CD4-positive, alpha-beta T cell treated with Interleukin-21 for 1 hour (primary cell): Measurements from ENCODE around the gene COL5A1.
"Not testable (repeated sequence)": the region's sequence is repeated elsewhere in the genome, so short reads cannot be mapped to it uniquely, and the experiment has no call there.

ENCODE experiments used
- DNase-seq: peaks from one replicate; pipeline ENCODE4 v3.0.0-alpha.2; 2020

The COL5A1 gene

DNA sequence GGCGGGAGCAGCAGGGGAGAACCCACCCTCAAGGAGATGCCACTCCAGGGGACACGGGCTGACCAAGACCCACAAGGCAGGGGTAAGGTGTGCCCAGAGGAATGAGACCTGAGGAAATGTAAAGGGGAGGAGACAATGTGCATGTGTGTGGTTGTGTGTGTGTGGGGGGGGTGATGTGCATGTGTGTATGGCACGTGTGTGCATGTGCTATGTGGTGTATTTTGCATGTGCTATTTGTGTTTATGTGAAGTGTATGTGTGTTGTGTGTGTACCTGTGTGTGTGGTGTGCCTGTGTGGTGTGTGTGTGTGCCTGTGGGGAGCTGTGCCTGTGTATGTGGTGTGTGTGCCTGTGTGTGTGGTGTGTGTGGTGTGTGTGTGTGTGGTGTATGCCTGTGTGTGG is 205.5 kb downstream of the COL5A1 start:
- DNase-seq: no peak

DNA sequence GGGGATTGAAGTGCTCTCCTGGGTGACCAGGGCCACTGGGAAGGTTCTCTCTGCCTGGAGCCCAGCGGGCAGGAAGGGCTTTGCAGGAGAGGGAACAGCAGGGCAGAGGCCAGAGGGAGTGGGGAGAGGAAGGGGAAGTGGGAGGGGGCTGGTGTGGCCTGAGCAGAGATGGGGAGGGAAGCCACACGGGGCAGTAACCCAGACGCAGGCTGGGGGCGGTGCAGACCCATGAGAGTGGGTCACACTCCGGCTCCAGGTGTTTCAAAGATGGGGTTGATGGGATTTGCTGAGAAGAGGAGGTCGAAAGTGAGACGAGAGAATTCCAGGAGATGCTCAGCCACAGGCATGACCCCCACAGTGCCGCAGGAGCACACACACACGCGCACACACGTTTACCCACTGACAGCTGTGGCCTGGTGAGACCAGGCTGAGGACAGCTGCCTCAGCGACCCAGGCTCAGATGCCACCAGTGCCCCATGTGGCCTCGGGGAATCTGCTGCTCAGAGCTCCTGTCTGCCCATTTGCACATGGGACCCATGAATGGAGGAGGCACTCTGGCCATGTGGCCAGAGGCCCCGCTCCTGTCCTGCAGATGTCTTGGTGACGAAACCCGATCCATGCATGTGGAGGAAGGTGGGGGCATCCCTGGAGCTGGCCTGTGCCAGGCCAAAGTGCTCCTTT is 206.3 kb downstream of the COL5A1 start:
- no peak for DNase-seq

DNA sequence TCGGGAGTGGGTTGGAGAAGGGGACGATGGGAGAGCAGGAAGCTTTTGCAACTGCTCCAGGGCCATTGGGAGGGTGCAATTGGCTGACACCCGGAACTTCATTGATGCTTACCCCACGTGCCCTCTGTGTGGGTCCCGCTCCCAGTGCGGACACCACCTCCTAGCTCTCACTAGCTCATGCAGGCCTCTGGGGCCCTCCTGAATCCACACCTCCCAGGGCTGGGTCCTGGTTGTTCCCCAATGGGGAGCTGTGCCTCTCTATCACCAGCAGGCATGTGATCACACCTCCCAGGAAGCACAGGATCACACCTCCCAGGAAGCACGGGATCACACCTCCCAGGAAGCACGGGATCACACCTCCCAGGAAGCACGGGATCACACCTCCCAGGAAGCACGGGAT is 206.9 kb downstream of the COL5A1 start:
- no peak for DNase-seq

DNA sequence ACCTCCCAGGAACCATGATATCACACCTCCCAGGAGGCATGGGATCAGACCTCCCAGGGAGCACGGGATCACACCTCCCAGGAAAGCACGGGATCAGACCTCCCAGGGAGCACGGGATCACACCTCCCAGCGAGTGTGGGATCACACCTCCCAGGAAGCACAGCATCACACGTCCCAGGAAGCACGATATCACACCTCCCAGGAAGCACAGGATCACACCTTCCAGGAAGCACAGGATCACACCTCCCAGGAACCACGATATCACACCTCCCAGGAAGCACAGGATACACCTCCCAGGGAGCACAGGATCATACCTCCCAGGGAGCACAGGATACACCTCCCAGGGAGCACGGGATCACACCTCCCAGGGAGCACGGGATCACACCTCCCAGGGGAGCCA is 209.0 kb downstream of the COL5A1 start:
- DNase-seq: no peak

DNA sequence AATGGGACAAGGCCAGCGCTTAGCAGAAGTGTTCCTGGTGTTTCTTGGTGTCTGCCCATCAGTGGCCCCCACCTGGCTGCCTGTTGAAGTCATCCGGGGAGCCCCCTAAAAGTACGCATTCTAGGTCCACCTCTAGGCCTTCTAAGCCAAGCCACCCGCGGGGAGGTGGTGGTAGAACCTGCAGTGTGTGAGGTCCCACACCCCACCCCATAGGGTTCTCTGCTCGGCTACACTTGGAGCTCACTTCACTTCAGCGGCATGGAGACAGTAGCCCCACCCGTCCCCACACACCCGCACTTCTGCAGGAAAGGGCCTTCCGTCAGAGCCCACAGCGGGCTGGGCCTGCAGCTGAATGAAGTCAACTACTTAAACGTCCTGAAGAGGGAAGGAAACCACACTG is 209.4 kb downstream of the COL5A1 start:
- DNase-seq: no peak

DNA sequence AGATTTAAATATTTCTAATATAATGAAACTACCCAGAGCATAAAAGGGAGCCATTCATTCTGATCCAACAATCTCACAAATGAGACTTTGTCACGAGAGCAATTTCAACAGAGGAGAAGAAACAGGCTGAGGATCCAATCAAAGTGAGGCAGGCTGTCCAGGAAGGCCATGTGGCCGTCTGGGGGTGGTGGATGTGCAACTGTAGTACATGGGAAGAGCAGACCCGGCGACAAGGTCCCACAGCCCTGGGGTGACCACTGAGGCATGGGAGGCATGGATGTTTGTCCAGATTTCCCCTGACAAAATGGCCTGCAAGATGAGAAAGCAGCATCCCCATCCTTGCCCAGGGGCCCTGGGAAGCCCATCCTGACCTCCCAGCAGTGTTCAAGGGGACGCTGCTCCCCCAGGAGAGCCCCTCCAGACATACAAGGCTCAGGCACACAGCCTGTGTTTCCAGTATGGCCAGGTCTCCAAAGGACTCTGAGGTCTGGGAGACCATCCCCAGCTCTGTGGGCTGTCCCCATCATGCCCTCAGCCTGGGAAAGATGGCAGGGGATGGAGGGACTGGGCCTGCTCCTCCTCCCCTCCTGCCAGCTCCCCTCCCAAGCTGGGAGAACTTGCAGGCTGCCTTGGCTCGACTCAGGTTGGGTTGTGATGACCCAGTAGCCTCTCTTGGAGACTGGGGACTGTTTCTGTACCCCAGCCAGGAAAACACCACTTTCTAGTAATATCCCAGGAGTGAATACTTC is 211.5 kb downstream of the COL5A1 start:
- no peak for DNase-seq

DNA sequence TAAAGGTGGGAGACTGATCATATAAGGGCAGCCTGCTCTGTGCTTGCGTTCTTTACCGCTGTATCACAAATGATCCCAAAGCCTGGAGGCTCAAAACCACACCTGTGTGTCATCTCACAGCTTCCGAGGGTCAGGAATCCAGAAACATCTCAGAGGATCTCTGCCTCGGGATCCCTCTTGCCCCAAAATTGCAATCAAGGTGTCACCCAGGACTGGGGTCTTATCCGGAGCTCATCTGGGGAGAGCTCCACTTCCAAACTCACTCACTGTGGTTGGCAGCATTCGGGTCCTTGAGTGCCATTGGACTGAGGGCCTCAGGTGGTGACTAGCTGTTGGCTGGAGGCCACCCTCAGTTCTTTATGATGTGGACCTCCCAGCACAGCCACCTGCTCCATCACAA is 212.3 kb downstream of the COL5A1 start:
- no peak for DNase-seq

DNA sequence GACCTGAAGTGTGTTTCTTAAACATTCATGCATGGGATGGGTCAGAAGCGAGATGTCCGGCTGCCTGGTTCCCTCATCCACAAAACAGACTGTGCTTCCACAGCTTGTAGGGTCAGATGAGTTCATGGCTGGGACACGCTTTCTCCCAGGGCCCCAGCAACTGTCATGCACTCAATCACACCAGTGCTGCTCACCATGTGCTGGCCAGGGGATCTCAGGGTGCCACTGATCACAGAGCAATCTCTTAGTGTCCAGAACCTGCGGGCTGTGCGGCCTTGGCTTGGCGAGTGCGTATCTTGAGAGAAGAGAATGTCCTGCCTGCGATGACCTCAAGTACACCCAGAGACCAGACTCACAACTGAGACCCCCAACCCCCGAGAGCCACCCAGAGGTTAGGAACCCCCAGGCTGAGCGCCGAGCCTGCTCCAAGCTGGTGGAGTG is 213.0 kb downstream of the COL5A1 start:
- no peak for DNase-seq

DNA sequence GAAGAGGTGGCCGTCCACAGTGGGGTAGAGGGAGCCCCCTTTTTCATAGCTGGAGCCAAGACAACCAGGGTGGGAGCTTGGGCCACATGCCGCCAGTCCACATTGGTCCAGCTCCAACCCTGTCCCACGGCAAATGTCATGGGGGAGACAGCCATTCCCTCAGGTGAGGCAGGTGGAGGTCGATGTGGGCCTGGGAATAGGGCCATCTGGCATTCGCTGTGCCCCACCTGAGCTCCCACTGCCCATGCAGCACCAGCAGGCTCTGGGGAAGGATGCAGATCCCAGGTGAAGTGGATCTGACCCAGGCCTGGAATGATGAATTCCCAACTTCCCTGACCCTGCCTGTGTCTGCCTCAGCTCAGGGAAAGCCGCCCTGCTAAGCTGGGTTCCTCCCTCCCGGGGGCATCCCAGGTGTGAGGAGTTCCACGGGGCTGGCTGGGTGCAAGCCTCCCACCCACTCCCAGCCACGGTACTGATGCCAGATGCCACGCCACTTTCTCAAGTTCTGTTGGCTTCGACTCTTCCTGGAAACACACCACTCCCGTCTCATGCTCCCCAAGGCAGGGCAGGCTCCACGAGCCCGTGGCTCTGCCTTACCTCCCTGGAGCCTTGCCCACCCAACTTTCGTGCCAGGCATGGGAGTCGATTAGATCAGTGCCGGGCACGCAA is 213.8 kb downstream of the COL5A1 start:
- DNase-seq: no peak

DNA sequence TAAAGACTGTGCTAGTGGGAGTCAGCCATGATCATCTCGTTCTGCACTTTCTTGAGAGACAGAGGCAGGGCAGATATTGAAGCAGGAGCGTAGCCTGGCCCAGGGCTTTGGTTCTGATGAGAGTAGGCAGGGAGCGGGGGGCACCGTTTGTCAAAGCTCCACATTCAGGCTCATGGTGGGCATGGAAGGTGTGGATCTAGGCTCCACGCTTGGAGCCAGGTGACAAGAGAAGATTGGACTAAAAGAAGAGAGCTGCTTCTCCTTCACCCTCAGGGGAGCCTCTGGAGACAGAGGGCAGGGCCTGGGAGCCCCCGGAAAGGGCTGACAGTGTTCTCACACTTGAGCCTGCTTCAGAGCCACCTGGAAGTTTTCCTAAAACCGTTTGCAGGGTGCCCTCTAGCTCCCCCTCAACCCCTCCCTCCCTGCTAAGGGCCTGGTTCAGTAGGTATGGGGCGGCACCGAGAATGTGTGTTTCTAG is 214.3 kb downstream of the COL5A1 start:
- no peak for DNase-seq

DNA sequence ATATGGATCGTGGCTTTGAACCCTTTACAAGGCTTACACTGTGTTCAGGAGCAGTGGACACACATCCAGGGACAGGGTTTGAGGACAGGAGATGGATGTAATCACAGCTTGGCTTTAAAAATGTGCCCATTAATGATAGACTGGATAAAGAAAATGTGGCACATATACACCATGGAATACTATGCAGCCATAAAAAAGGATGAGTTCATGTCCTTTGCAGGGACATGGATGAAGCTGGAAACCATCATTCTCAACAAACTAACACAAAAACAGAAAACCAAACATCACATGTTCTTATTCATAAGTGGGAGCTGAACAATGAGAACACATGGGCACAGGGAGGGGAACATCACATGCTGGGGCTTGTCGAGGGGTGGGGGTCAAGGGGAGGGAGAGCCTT is 215.8 kb downstream of the COL5A1 start:
- DNase-seq: not testable (repeated sequence)

DNA sequence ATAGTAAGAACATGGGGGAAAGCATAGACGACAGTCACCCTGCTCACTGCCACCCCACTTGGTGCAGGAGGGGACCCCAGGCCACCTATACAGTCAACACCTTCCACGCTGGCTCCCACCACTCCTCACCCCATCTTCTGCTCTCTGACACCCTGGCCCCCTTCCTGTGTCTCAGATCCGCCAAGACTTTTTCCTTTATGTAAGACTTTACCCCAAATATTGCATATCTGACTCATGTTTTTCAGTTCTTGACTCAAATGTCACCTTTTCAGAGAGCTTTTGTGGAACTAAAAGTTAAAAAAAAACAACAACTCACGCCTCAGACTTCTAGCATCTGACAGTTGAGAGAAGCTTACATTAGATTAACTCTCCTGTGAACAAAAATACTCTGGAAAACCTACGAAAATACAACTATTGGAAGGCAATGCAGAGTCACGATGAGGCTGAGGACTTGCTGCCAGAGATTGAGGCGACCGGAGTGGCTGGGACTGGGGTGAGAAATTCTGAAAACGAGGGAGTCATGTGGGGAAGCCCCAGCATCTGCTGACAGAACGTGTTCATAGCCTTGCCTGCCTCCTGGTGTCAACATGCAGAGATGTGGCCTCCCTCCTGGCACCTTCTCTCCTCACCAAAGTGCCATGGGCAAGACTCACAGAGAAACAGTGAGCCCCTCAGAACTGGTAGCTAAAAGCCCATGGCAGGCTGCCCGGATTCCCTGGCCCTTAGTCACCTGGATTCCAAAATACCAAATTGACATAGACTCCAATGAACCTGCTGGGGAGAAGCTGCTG is 216.6 kb downstream of the COL5A1 start:
- no peak for DNase-seq

DNA sequence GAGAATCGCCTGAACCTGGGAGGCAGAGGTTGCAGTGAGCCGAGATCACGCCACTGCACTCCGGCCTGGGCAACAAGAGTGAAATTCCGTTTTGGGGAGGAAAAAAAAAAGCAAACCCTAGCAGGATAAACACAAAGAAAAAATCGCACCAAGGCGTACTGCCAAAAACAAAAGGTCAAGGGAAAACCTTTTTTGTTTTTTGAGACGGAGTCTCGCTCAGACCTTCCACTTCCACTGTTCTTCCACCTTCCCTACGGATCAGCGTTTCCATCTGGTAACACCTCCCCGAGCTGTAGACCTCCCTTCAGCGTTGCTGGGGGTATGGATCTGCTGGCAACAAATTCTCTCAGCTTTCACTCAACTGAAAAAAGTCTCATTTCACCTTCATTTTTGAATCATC is 218.9 kb downstream of the COL5A1 start:
- no peak for DNase-seq

DNA sequence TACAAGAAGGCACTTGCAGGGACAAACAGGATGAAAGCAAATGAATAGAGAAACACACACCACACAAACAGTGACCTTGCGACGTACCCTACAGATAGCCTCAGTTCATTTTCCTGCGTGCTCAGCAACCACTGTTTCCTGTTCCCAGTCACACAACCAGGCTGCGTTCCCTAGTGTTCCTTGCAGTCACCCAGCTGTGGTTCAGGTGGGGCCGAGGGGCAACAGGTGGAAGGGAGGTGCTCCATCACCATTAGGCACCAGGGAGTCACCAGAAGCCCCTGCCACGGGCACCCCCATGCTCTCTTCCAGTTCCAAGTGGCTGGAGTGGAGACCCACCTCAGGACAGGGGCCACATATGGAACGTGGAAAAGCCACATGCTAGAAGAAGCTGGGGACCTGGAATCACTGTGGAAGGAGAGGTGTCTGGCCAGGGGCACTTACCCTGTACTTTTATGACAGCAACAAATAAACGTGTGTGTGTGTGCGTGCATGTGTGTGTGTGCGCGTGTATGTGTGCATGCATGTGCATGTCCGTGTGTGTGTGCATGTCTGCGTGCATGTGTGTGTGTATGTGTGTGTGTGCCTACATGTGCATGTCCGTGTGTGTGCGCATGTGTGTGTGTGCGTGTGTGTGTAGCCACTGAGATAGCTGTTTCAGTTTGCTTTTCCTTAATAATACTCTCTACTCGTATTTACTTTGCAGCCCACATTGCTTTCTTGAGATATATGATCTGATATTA is 220.2 kb downstream of the COL5A1 start:
- no peak for DNase-seq

DNA sequence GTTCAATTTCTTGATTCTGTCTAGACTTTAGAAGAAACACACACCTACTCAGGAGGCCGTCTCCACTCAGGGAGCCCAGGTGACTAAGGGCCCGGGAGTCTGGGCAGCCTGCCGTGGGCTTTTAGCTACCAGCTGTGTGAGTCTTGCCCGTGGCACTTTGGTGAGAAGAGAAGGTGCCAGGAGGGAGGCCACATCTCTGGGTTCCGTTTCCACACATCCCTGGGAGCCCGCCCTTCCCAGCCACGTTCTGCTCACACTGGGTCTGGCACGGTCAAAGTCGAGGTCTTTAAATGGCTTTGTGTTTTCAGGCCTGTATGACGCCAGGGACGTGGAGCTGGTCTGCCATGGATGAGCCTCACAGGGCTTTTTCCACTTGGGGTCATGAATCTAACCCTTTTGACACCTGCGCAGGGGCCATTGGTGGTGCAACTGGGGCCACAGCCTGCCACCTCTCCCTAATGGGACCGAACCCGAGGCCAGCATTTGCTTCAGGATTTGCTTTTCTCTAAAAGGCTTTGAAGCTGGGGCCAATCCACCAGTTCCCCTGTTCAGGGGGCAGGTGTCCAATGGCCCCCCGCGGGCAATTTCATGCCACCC is 221.8 kb downstream of the COL5A1 start:
- DNase-seq: no peak

DNA sequence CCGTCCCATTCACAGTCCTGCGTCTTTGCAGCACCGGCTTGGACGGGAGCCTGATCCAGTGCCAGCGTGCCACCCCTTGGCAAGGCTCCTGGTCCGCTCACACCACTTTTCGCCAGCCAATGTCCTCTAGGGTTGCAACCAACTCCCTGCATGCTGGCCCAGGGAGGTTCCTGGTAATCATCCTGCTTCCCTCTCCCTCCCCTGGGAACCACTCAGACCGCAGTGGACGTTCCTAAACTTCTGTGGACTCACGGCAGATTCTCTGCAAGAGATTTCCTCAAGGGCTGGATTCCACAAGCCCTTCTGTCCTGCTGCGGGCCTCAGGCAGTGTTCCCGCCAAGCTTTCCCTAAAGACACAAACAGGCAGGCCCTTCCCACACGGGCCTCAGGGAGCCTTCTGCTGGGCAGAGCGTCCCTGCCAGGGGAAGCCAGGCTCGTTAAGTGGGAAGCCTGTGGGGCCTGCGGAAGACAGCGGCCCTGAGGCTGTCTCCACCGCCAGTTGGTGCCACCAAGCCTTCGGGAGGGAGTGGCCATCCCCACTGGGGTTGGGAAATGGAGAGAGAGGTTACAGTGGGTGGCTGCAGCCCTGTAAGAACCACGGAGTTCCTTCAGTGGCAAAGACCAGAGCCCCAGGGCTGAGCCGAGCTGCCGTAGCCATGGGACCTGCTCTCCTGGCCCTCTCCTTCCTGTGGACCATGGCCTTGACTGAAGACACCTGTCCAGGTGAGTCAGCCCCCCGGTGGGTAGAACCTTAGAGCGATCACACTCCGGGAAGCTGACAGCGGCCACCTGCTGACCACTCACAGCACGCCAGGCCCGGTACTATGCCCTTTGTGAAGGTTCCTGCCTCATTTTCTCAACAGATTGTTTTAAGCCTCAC is 222.6 kb downstream of the COL5A1 start:
- DNase-seq: no peak

DNA sequence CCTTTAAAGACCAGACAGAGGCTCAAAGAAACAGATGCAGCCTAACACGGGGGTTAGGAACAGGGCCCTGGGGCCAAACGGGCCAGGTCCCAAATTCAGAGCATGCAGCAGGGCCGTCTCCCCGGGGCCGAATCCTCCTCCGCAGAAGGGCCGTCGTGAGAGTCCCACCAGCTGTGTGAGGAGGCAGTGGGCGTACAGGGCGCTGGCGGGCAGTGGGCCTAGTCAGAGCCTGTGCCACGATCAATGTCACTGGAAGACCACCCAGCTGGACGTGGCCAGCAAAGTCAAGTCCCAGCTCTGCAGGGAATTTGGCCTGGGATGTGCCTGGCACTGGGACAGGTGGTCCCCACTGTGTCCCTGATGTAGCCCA is 223.2 kb downstream of the COL5A1 start:
- no peak for DNase-seq

DNA sequence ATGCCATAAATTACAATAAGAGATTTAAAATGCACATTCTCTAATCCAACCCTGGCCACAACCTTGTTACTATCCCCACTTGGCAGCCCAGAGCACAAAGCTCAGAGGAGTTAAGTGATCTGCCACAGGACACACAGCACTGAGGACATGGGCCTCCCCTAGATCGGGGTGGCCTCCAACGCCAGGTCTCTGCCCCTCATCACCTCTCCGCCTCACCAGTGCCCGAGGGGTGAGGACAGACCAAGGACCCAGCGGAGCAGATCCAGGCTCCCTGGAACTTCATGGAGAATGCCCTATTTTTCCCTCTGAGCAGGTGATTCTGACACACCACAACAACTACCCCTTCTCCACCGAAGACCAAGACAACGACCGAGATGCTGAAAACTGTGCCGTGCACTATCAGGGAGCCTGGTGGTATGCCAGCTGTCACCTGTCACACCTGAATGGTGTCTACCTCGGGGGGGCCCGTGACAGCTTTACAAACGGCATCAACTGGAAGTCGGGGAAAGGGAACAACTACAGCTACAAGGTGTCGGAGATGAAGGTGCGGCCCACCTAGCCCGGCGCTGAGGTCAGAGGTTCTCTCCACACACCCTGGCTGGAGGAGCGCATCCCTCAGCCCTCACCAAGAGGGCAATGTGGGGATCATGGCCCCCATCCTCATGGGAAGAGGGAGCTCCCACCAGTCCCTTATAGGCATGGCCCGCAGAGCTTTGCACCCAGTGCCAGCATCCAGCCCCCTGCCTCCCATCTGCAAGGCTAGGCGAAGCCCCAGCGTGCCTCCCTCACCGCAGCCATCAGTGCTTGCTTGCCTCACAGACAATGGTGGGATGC is 226.5 kb downstream of the COL5A1 start:
- DNase-seq: no peak

DNA sequence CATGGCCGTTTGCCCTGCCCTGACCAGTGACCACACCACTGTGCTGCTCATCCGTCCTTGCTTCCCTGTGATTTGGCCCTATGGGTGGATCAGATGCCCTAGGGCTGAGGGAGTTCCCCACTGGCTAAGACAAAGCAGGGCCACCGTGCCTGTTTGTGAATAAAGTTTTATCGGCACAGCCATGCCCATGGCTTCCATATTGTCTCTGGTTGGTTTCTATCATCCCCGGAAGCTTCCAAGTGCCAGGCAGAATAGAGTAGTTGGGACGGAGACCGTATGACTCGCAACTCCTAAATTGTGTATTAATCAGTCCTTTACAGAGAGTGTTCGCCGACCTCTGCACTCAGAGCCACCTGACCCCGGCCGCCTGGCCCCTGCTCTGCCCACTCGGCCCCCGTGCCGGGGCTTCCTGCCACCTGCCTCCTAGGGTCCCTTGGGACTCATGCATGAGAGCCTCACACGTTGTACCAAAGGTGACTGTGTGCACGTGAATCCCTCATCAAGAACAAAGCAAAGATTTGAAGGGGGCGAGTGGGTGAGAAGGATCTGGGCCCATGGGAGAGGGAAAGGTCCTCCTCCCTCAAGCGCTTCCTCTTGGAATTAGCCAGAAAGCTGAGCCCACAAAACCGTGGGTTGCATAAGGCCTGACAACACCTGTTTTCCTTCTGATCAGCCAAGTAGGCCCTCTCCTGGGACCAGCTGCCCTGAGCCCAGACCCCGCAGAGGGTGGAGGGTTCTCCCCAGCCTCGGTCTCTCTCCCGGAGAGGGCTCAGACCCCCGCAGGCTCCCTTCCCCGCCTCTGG is 227.3 kb downstream of the COL5A1 start:
- no peak for DNase-seq
